ENCODE results near the gene MORN1.
"Not testable (repeated sequence)": the region's sequence is repeated elsewhere in the genome, so short reads cannot be mapped to it uniquely, and the experiment has no call there.

The MORN1 gene

DNA sequence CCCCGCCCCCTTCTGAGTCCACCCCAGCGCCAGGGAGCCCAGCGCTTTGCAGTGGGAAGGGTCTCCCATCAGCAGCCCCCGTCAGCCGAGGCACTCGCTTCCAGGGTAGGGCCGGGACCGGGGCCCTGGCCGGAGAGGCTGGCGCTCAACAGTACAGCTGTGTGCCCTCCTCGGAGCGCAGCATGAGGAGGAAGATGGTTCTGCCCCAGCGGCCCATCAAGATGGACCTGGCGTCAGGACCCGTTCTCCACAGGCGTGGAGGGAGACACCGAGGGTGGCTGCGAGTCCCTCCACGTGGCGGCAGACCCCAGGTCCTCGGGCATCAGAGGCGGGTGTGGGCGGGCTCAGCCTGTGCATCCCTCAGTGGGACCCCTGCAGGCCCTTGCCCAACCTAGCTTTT, 54.3 kb downstream of the MORN1 start:
- DNase-seq (ENCODE audit: low read depth, low spot score), result no peak
- no peaks in the 10 kb centered on the region for H3K9me3 ChIP-seq (ENCODE audit: low read depth, low read length)
- TF ChIP-seq FOXP2 (optimal IDR thresholded peaks at IDR 0.05; ENCODE audit: control extremely low read depth, extremely low read length, insufficient read depth), result no peak
- no peak for TF ChIP-seq POLR2AphosphoS5 (IDR thresholded peaks at IDR 0.05; ENCODE audit: borderline replicate concordance, low read depth, low read length)
- TF ChIP-seq EZH2 (IDR thresholded peaks at IDR 0.05), result no peak

DNA sequence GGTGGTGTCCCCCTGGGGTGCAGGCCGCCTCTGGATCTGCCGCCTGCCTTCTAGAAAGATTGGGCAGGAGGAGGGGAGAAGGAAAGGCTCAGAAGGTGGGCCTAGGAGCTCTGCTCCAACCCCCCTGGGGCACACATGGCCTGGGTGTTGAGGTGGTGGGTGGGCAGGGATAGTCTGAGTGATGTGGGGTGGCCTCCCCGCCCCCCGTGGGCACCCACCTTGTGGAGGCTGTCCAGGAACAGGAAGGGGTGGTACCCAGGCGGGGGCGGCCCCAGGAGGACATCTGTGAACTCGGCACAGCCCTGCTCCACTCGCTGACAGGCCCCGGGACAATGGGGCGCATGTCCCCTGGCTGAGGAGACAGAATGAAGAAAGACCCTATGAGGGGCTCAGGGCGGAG, 54.9 kb downstream of the MORN1 start:
- Histone ChIP-seq H3K9ac (ENCODE audit: insufficient read length) (no peak overlapping the region), H3K27ac (no peak overlapping the region), H3K9me3 (ENCODE audit: low read depth, low read length) (no peaks in the 10 kb centered on the region), H3K4me3 (no peak overlapping the region), H3K36me3 (ENCODE audit: insufficient read depth, low read length) (no peaks in the 10 kb centered on the region)
- no peak for TF ChIP-seq POLR2AphosphoS5 (IDR thresholded peaks at IDR 0.05; ENCODE audit: borderline replicate concordance, low read depth, low read length)
- no peak for TF ChIP-seq FOXP2 (optimal IDR thresholded peaks at IDR 0.05; ENCODE audit: control extremely low read depth, extremely low read length, insufficient read depth)
- TF ChIP-seq EZH2 (IDR thresholded peaks at IDR 0.05), result no peak
- no peak for DNase-seq (ENCODE audit: low read depth, low spot score)

More for the DNA sequence above, 54.3 kb downstream of the MORN1 start:
- H3K27ac ChIP-seq, result no peak overlapping the region
- no peak overlapping the region for H3K4me3 ChIP-seq
- H3K9ac ChIP-seq (ENCODE audit: insufficient read length), result no peak overlapping the region
- H3K36me3 ChIP-seq (ENCODE audit: insufficient read depth, low read length), result no peaks in the 10 kb centered on the region

DNA sequence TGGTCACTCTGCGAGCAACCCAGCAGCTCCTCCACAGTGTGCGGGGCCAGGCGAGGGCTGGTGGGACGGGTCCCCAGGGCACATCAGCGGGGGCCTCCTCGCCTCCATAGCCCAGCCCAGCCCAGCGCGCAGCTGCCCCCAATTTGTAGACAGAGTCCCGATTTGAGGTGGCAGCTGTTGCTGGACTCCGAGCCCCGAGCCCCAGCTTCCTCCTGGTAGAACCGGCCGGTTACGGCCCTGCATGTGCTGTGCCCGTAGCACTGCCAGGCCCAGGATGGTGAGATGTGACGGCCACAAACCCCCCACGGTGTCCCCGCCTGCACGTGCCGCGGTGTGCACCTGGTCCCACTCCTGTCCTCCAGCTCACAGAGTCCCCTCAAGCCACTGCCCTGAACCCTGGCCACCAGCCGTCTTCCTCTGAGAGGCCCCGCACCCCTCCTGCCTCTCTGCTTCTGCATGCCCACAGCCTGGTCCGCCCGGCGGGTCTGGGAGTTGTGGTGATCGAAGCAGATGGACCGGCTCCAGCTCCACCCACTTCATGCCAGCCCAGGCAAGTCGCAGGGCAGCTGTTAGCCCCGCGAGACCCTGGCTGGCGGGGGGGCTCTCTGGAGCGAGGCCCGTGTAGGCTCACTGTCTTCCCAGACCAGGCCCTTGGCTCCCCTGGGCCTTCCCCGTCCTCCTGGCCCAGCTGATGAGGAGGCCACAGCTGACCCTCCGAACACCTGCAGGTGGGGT, 55.5 kb downstream of the MORN1 start:
- no peaks in the 10 kb centered on the region for H3K36me3 ChIP-seq (ENCODE audit: insufficient read depth, low read length)
- no peak overlapping the region for H3K4me3 ChIP-seq
- H3K27ac ChIP-seq, result no peak overlapping the region
- H3K9me3 ChIP-seq (ENCODE audit: low read depth, low read length), result no peaks in the 10 kb centered on the region
- TF ChIP-seq EZH2 (IDR thresholded peaks at IDR 0.05) (no peak), FOXP2 (optimal IDR thresholded peaks at IDR 0.05; ENCODE audit: control extremely low read depth, extremely low read length, insufficient read depth) (no peak), POLR2AphosphoS5 (IDR thresholded peaks at IDR 0.05; ENCODE audit: borderline replicate concordance, low read depth, low read length) (no peak)
- DNase-seq (ENCODE audit: low read depth, low spot score), result no peak
- no peak overlapping the region for H3K9ac ChIP-seq (ENCODE audit: insufficient read length)

DNA sequence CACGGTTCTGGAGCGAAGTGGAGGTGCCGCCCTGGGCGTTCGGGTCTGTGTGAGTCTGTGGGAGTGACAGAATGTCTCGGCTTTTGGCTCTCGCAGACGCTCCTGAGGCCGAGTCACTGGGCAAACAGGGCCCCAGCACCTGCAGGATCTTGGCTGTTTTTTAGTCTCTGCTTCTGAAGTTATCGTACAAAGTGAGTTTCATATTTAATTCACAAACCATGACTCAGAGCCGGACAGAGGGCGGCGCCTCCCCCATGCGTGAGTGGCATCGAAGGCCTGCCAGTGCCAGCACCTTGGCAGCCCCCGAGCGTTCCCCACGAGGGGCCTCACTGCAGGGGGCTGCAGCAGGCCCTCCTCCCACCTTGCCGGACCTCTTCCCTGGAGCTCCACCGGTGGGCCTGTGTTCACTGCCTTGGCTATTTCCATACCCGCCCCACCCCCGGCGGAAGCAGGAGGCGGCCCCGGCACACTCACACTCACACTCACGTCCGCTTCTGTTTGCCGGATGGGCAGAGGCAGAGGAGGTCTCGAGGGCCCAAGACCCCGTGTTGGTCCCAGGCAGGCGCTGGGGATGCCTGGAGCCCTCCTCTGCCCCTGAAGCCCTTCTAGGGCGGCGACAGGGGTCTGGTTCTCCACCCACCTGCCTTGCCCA, 56.3 kb downstream of the MORN1 start:
- no peak overlapping the region for H3K27ac ChIP-seq
- TF ChIP-seq EZH2 (IDR thresholded peaks at IDR 0.05), result no peak
- TF ChIP-seq POLR2AphosphoS5 (IDR thresholded peaks at IDR 0.05; ENCODE audit: borderline replicate concordance, low read depth, low read length), result no peak
- TF ChIP-seq FOXP2 (optimal IDR thresholded peaks at IDR 0.05; ENCODE audit: control extremely low read depth, extremely low read length, insufficient read depth), result no peak
- H3K36me3 ChIP-seq (ENCODE audit: insufficient read depth, low read length), result no peaks in the 10 kb centered on the region
- no peak for DNase-seq (ENCODE audit: low read depth, low spot score)
- no peaks in the 10 kb centered on the region for H3K9me3 ChIP-seq (ENCODE audit: low read depth, low read length)
- H3K9ac ChIP-seq (ENCODE audit: insufficient read length), result no peak overlapping the region
- no peak overlapping the region for H3K4me3 ChIP-seq

DNA sequence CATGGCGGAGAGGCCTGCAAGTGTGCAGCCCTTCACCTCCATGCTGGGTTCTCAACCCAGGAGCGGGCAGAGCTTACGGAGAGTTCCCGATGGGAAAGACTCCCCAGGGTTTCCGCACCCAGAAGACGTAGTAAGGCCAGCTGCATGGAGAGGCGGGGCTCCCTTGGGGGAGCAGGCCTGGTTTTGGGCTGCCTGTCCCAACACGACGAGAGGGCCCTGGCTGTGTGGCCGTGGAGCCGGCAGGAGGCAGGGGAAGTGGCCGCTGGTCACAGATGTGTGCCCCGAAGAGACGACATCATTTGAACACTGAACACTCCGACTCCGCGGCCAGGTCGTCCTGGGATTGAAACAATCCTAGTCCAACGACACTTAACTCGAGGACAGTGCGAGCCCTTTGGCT, 57.0 kb downstream of the MORN1 start:
- no peak overlapping the region for H3K4me3 ChIP-seq
- no peaks in the 10 kb centered on the region for H3K36me3 ChIP-seq (ENCODE audit: insufficient read depth, low read length)
- H3K9ac ChIP-seq (ENCODE audit: insufficient read length), result no peak overlapping the region
- TF ChIP-seq EZH2 (IDR thresholded peaks at IDR 0.05) (no peak), POLR2AphosphoS5 (IDR thresholded peaks at IDR 0.05; ENCODE audit: borderline replicate concordance, low read depth, low read length) (no peak), FOXP2 (optimal IDR thresholded peaks at IDR 0.05; ENCODE audit: control extremely low read depth, extremely low read length, insufficient read depth) (no peak)
- no peaks in the 10 kb centered on the region for H3K9me3 ChIP-seq (ENCODE audit: low read depth, low read length)
- DNase-seq (ENCODE audit: low read depth, low spot score), result no peak
- no peak overlapping the region for H3K27ac ChIP-seq

DNA sequence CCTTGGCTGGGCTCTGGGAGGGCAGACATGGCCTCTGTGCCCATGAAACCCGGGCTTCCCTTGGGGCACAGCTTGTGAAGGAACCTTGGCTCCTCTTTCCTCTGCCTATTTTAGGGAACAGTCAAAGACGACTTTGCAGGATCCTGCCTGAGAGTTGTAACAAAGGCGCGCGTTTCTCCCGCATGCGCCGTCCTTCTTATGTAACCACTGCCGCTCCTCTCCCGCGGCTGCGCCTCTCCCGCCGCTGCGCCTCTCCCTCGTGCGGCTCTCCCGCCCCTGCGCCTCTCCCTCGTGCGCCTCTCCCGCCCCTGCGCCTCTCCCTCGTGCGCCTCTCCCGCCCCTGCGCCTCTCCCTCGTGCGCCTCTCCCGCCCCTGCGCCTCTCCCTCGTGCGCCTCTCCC, 59.8 kb downstream of the MORN1 start:
- not testable (repeated sequence) for H3K27ac ChIP-seq; H3K9me3 ChIP-seq (ENCODE audit: low read depth, low read length); H3K36me3 ChIP-seq (ENCODE audit: insufficient read depth, low read length); DNase-seq (ENCODE audit: low read depth, low spot score); H3K9ac ChIP-seq (ENCODE audit: insufficient read length); H3K4me3 ChIP-seq

DNA sequence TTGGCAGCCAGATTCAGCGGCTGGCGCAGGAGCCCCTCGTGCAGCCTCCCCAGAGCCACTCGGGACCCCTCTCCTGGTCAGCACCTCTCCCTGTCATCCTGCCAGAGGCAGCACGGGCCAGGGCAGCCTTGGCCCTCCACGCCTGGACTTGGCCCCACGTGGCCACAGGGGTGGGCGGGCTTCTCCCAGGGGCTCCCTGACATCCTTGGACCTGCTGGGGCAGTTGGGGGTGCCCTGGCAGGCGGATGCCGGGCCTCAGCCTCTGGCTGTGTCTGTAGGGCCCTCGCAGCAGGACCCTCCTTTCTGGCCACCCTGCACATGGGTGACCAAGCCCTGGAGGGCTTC, 60.2 kb downstream of the MORN1 start:
- no peak for DNase-seq (ENCODE audit: low read depth, low spot score)
- TF ChIP-seq POLR2AphosphoS5 (IDR thresholded peaks at IDR 0.05; ENCODE audit: borderline replicate concordance, low read depth, low read length) (no peak), FOXP2 (optimal IDR thresholded peaks at IDR 0.05; ENCODE audit: control extremely low read depth, extremely low read length, insufficient read depth) (no peak), EZH2 (IDR thresholded peaks at IDR 0.05) (no peak)
- no peaks in the 10 kb centered on the region for H3K9me3 ChIP-seq (ENCODE audit: low read depth, low read length)
- no peak overlapping the region for H3K27ac ChIP-seq
- no peak overlapping the region for H3K4me3 ChIP-seq
- peak overlapping the region; percentile 53 for H3K9ac ChIP-seq (ENCODE audit: insufficient read length)
- no peaks in the 10 kb centered on the region for H3K36me3 ChIP-seq (ENCODE audit: insufficient read depth, low read length)

DNA sequence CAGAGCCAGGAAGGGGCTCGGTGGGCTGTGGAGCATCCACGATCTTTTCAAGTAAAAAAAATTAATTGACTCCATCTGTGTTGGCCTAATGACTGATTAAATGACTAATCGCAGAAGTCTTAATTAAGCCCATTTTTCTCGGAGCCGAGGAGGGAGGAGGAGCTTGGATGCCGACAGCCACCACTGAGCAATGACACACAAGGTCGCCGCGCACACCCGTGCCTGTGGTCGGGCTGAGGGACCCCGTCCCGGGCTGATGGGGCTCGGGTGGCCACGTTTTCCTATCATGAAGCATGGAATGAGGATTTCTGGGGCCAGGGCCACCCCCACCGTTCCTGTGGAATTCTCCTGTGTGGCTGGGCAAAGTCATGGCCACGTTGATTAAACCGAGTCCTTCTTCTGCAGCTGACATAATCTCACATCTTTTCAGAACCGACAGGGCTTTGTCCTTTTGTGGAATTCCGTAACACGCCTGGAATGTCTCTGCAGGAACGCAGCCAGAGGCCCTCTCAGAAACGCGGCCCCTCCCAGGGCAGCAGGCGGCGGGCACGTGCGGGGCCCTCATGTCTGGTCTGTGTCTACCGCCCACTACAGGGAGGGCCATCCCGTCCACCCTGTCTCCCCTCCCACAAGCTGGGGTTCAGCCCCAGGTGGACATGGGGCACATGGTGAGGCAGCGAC, 60.7 kb downstream of the MORN1 start:
- H3K36me3 ChIP-seq (ENCODE audit: insufficient read depth, low read length), result no peaks in the 10 kb centered on the region
- H3K4me3 ChIP-seq, result no peak overlapping the region
- no peak for DNase-seq (ENCODE audit: low read depth, low spot score)
- no peak overlapping the region for H3K27ac ChIP-seq
- H3K9ac ChIP-seq (ENCODE audit: insufficient read length), result peak overlapping the region; percentile 53
- H3K9me3 ChIP-seq (ENCODE audit: low read depth, low read length), result no peaks in the 10 kb centered on the region
- no peak for TF ChIP-seq FOXP2 (optimal IDR thresholded peaks at IDR 0.05; ENCODE audit: control extremely low read depth, extremely low read length, insufficient read depth)
- no peak for TF ChIP-seq POLR2AphosphoS5 (IDR thresholded peaks at IDR 0.05; ENCODE audit: borderline replicate concordance, low read depth, low read length)
- no peak for TF ChIP-seq EZH2 (IDR thresholded peaks at IDR 0.05)

Data from SK-N-MC (cell line).